Left lobe of liver (tissue), 2 donors: Measurements from ENCODE around the gene DHX30. TPM values are rescaled to one million over a fixed set of nuclear protein-coding genes. Genes with fewer than 3 reads are reported as not detected.
"Not testable (repeated sequence)": the region's sequence is repeated elsewhere in the genome, so short reads cannot be mapped to it uniquely, and the experiment has no call there.

ENCODE experiments used
- ATAC-seq: fragments of 200-7000 bp; cut with Tn5 transposase; one replicate; pipeline ENCODE4 v1.9.1; 2020; ENCODE audit warnings: mild to moderate bottlenecking, moderate library complexity
- DNase-seq: peaks from one replicate; pipeline ENCODE4 v3.0.0-alpha.2; 2020; ENCODE audit warnings: low spot score
- total RNA-seq: library from RNA; stranded (reverse); gene quantifications from one replicate; pipeline ENCODE4 v1.2.1, GENCODE V29; 2021
- donor health status: DM: no; HTN: no; CAD: no; lungs with moderate emphysema.
- donor health status: DM: no; HTN: yes; CAD: no.

DHX30 gene
- total RNA-seq, 1 donor from 2014 or later, result 27.8 TPM

DNA sequence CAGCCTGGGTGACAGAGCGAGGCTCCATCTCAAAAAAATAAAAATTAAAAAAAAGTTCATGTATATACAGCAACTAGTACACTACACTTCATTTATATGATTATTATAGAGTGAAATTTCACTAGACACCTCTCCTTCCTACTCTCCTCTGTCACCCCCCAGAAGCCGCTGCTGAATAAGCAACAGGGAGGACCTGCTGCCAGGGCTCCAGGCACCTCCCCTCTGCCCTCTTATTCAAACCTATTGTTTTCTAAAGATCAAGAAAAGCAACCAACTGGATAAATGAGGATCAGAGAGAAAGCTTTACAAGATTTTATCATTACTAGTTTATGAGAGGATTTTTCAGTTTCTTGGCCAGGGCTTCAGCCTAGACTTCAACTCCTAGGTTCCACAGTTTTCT is 71.5 kb downstream of the DHX30 start:
- DNase-seq, result no peak
- no peak for ATAC-seq

DNA sequence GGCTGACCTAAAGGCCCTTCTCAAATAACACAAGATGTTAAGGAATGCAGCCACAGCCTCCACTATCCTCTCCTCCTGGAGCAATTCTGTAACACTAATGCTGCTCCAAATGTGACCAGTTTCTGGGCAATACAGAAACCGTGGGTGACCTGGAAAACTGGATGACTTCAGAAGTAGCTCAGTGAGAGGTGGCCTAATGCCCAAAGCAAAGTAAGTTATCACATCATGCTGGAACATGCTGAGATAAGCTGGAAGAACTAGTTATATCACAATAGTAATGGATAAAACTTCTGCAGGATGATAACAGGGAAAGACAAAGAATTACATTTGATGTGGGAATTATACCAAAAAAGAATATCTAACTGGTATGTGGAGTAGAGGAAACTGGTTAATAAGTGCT is 72.0 kb downstream of the DHX30 start:
- ATAC-seq (no peak), DNase-seq (no peak)

DNA sequence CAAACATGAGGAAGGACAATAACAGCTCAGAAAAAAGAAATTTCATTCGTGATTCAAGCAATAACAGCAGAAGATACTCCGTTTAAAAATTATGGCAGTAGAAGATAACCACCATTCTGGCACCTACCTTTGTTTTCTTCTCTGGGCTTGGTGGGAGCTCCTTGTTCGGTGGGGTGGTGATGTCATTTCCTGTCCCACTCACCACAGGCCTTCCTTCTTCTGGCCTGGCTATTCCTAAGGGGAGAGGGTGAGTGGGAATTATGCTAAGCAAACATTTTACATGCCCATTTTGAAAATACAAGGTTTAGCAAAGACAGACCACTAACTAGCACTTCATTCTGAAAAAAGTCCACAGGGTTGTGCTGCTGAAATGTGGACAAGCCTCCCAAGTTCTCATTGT is 74.4 kb downstream of the DHX30 start:
- DNase-seq (no peak), ATAC-seq (no peak)

DNA sequence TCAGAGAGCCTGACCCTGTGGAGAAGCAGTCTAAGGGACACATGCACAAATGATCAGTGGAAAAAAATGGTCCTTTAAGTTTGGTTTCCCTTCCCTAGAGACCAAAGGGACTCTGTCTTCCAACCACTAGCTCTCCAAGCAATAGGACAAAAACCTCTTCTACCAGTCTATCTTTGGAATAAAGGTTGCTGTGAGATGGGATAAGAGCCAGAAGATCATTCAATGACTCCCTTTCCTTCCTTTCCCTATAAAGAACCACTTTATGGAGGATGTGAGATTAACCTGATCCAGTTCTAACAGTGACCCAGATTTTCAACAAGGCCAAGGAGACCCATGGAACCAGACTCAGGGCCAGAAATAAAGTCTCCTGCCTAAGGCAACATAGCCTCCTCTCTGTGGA is 74.8 kb downstream of the DHX30 start:
- ATAC-seq (no peak), DNase-seq (no peak)

DNA sequence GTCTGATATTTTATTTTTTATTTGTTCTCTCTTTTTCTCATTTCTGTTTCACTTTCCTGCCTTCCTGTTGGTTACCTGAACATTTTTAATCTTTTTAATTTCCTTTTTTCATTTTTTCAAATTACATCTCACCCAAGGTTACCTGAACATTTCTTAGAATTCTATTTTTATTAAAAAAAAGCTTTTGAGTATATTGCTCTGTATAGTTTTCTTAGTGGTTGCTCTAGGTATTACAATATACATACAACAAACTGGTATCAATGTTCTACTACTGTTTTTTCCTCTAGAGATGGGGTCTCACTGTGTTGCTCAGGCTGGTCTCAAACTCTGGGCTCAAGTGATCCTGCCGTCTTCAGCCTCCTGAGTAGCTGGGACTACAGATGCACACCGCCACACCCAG is 79.4 kb downstream of the DHX30 start:
- ATAC-seq (no peak), DNase-seq (no peak)

DNA sequence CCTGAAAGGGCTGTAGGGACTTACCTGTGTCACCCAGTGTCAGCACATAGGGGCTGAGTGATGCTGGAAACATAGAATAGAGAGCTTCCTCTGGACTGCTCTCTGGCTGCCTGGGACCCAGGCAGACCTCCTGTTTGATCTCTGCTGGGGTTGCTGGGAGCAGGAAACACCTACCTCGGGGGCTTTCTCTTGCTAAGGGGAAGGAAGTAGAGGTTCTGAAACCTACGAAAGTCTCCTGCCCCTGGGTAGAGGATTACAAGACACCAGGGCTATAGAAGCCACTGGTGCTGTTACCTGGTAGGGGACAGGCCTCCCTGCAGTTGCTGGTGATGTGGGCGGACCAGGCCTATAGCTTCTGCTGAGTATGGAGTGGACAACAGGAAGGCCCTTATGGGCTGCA is 81.7 kb downstream of the DHX30 start:
- ATAC-seq, result no peak

DNA sequence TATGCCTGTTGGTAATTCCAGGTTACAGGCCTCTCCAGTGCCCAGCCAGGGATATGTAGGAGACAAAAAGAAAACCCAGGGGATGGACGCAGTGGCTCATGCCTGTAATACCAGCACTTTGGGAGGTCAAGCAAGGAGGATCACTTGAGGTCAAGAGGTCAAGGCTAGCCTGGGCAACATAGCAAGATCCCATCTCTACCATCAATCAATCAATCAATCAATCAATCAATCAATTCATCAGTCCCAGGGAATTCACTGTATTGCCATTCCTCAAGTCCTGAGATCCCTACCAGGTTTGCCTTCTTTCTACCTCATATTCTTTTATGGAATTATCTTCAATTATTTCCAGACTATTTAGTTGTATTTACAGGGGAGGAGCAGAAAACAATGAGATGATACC is 82.2 kb downstream of the DHX30 start:
- no peak for DNase-seq
- no peak for ATAC-seq

More for the DNA sequence above, 81.7 kb downstream of the DHX30 start:
- no peak for DNase-seq

DNA sequence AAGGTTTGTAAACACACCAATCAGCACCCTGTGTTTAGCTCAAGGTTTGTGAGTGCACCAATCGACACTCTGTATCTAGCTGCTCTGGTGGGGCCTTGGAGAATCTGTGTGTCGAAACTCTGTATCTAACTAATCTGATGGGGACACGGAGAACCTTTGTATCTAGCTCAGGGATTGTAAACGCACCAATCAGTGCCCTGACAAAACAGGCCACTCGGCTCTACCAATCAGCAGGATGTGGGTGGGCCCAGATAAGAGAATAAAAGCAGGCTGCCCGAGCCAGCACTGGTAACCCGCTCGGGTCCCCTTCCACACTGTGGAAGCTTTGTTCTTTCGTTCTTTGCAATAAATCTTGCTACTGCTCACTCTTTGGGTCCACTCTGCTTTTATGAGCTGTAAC is 85.1 kb downstream of the DHX30 start:
- DNase-seq, ATAC-seq: not testable (repeated sequence)

DNA sequence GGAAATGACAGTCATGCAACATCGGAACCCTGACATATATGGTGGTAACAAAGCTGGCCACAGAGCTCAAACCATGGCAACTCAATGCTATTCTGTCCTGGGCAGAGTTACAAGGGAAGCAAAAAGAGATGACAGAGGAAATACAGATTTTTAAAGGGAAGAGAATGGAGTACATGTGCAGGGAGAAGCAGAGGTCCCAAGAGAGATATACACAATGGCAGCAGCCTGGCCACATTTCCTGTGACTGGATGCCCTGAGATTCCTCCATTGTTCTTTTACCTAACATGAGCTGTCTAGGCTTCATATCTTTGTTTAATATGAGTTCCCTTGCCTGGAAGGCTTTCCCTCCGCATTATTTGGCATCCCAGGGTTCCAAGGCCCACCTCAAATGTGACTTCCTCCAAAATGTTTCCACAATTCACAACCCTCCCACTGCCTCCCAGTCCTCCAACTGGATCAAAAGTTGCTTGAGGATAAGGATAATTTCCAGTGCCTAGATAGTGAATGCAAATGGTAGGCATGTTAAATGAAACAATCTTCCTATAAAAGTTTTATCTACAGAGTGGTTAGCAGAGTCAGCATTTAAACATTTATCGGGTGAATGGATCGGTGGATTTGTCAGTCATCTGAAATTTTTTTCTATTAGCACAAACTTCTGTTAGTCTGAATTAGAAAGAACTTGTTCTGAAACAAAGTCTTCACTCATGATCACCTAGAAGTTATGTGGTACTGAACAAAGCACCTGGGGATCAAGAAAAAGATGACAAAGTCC is 86.2 kb downstream of the DHX30 start:
- no peak for ATAC-seq
- DNase-seq, result no peak

DNA sequence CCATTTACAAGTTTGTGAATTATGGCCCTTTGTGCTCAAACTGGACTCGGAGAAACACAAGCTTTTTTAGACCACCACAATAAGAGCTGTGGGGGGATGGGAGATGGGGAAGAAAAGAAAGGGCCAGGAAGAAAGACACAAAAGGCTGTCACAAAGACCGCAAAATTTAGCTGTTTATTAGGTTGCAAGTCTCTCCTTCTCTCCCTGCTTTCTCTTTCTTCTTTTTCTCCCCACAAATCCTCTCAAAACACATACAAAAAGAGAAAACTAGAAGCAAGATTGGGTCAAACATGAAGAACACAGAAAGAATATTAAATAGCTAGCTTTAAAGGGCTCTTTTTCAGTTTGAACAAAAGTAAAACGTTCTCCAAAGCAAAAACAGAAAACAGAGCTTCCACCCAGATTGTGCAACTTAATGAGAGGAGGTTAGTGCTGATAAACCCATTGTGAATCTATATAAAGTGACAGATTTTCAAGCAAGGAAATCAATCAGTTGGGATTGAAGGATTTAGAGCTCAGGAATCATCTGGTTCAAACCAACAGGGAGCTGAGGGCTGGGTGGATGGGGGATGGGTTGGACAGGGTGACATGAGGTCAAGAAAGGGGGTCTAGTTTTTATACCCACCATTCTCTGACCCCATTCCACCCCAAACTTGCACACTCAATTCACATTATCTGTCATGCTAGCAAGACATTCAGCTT is 87.3 kb downstream of the DHX30 start:
- ATAC-seq (no peak), DNase-seq (no peak)

DNA sequence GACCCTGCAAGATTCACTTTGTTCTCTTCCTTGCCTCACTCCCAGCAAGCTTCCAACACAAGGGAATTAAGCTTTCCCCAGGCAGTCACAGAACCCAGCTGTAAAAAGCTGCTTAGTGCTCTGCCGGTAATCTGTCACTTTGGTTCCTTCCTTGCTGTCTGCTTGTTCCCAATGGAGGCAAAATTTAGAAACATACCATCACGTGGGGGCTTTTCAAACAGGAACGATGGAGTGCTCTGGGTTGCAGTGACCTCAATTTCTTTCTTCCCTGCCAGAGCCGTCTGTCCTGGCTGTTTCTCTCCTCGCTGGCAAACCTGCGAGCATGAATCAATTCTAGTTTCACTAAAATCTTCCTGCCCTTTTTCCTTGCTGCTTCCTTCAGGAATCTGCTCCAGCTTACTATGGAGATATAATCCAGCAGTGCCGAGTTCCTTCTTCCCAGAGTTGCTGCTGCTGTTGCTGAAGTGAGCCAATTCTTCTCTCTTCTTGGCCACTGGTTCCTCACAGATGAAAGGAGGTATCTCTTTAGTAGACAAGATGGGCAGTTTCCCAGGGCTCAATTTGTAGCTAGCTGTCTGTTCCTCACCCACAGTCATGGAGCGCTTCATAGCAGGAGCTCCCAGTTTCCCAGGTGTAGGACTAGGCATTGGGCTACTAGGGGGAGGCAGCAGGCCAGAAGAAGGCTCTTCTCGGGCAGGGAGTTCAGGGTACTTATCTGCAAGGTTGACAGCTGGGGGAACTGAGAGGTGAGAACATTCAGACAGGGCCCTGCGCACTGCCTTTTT is 88.1 kb downstream of the DHX30 start:
- ATAC-seq (peak; percentile 22), DNase-seq (no peak)

DNA sequence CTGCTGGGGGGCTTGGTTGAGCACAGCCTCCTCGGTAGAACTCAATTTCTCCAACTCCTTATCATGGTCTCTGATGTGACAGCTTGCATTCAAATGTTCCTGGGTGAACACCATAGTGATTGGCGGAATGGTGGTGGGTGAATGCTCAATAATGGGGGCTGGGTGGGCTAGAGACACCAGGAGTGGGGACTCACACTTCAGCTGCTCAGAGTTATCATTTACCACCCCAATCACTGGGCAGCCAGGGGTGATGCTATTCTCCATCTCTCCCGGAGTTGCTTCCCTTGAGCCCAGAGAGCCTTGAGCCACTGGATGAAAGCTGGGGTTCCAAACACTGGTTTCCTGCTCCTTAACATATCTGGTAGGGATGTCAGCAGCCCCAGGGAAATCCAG is 88.7 kb downstream of the DHX30 start:
- no peak for DNase-seq
- ATAC-seq, result no peak

DNA sequence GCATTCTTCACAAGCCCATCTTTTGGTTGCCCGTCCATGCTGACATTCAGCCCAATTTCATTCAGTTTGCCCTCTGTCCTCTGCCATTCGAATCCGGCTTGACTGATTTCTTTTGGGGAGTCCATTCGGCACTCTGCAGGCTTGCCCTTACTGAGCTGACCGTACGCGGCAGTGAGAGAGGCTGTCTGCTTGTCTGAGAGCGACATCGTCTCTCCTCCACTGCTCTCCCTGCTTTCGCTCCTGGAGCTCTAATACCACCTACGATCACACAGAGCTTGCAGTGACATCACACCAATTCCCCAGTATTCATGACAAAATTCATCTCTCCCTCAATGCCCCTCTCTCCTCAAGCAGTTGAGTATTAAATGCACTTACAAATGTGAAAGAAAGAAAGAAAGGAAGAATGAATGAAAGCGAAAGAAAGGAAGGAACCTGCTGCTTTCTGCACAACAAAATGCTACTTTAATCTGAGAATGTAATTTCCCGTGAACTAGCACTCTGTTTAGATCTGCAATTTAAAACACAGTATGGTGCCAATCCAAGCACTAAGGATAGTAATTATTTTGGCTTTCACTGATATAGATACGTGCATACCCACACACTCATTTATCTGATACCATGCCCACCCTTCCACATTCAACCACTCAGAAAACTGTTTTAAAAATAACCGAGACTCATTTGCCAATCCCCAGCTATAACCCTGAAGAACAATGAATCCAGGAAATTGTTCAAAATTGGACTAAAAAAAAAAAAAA is 89.5 kb downstream of the DHX30 start:
- DNase-seq, result no peak
- ATAC-seq, result no peak

DNA sequence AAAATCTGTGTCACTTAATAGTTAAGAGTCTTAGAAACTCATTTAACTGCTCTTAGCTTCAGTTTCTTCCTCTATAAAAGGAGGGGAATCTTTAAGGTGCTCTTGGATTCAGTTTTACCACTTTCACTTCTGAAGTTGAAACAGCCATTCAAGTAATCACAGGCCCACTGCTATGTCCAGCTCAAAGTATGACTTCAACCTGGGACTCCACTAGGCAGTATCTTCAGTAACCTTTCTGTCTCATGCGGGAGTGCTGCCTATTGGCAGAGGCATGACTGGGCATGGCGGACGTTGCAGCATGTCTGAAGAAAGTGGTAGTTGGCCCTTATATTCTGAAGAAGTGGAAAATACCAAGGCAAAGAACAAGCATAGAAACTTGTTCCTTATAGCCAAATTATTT is 92.3 kb downstream of the DHX30 start:
- ATAC-seq, result no peak
- DNase-seq, result no peak

DNA sequence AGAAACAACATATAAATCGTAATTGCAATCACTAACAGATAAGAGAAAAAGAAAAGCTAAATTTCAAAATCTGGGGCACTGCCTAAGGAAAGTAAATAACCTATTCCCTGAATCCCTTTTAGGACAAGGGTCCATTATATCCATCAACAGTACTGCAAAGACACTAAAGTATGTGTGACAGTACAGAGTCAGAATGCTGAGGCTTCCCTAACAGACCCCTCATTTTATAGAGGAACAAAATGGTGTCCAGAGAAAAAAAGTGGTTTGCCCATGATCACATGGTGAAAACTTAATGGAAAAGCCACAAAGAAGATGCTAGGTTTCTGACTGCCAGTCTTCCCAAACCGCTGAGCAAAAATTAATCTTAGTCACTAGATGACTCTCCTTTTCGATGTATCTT is 93.8 kb downstream of the DHX30 start:
- ATAC-seq (no peak), DNase-seq (no peak)

DNA sequence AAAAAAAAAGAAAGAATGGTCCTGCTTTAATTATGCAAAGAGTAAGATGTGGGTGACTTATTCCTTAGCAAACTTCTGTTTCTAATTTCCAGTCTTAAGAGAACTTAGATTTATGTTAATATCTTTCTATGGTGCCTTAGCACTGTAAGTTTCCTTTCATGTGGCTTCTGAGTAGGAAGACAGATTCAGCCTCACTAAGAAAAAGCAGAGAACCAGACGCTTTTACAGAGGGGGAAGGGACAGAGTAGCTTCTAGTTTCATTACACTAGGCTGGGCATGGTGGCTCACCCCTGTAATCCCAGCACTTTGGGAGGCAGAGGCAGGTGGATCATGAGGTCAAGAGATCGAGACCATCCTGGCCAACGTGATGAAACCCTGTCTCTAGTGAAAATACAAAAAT is 95.0 kb downstream of the DHX30 start:
- ATAC-seq, result no peak
- DNase-seq, result no peak

DNA sequence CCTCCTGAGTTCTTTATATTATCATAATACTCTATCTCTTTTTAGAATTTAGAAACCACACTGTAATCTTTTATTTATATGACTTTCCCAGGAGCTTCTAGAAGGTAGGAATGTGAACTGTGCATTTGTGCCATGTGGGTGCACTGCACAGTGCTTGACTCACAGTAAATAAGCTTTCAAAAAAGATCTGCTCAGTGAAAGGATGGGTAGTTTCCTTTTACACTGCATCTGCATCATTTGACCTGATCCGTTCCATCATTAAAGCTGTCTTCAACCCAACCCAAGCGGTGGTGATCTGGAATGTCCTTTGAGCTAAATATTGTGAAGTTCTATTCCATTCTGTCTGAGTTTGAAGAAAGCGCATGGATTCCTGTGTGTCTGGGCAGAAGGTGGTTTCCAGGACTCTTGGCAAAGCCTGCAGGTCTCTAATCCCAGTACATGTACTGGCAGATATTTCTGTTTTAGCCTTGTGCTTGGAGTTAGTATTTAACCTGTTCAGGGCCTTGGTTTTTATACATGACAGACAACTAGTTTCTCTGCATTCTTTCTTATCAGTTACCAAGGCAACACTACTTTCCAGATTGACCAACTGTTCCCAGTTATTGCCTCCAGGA is 96.7 kb downstream of the DHX30 start:
- ATAC-seq (no peak), DNase-seq (no peak)
